Tibial artery (tissue), 4 donors: Measurements from ENCODE around the gene NME5.
"Not testable (repeated sequence)": the region's sequence is repeated elsewhere in the genome, so short reads cannot be mapped to it uniquely, and the experiment has no call there.

ENCODE experiments used
- DNase-seq, 2 donors: peaks; one replicate each; pipeline ENCODE4 v3.0.0-alpha.2; 2019
- H3K27ac ChIP-seq, 2 donors: fragments of 200-600 bp; sonication (generic) in 1 of 2; 1 replicate in 1 of 2; 2 replicates in 1 of 2; pipeline ENCODE4 v1.5.1; 2018 to 2019; ENCODE audit warnings: mild to moderate bottlenecking in 1 of 2
- H3K27me3 ChIP-seq, 2 donors: fragments of 200-600 bp; sonication (generic) in 1 of 2; one replicate each; pipeline versions ENCODE4 v1.5.1 to v1.6.0; 2016 to 2019
- H3K36me3 ChIP-seq, 3 donors: fragments of 200-600 bp; sonication (generic) in 2 of 3; one replicate each; pipeline ENCODE4 v1.5.1; 2016 to 2019; ENCODE audit warnings: mild to moderate bottlenecking in 2 of 3
- H3K4me1 ChIP-seq, 4 donors: fragments of 200-600 bp; sonication (generic) in 2 of 4; 1 replicate in 3 of 4; 2 replicates in 1 of 4; pipeline ENCODE4 v1.5.1; 2016 to 2019
- H3K4me3 ChIP-seq, 2 donors: fragments of 200-600 bp; sonication (generic) in 1 of 2; 1 replicate in 1 of 2; 2 replicates in 1 of 2; pipeline ENCODE4 v1.5.1; 2018 to 2019; ENCODE audit warnings: mild to moderate bottlenecking in 2 of 2
- H3K9me3 ChIP-seq, 3 donors: fragments of 200-600 bp; sonication (generic) in 1 of 3; one replicate each; pipeline ENCODE4 v1.5.1; 2016 to 2019
- CTCF ChIP-seq, 2 experiments: fragments of 200-600 bp in 1 of 2; fragments of 450-650 bp in 1 of 2; IDR thresholded peaks; one replicate each; pipeline ENCODE4 v1.5.1; 2017 to 2019; ENCODE audit warnings: antibody characterized with exemption in 2 of 2, mild to moderate bottlenecking in 1 of 2, moderate library complexity in 1 of 2
- intact Hi-C: fragments of 100-400 bp; cut with DNase I; formaldehyde crosslinking; loops from one replicate; pipeline ENCODE4 v1.15.0; 2023; ENCODE audit warnings: low total_unique reads

The NME5 gene

GRCh38 chr5:138077064-138077696, 62.0 kb downstream of the NME5 start:
- peak; percentile 67 to 68 for DNase-seq
- no peak overlapping the region for H3K27ac ChIP-seq

GRCh38 chr5:138070026-138070425, 69.2 kb downstream of the NME5 start:
- H3K36me3 ChIP-seq, H3K27ac ChIP-seq, DNase-seq, H3K9me3 ChIP-seq, H3K27me3 ChIP-seq, H3K4me3 ChIP-seq, intact Hi-C loops, H3K4me1 ChIP-seq: not testable (repeated sequence)

More at GRCh38 chr5:138077064-138077696, 62.0 kb downstream of the NME5 start:
- H3K4me3 ChIP-seq, result no peak overlapping the region
- no peaks in the 10 kb centered on the region for H3K27me3 ChIP-seq
- H3K4me1 ChIP-seq, result no peaks in the 10 kb centered on the region
- no peaks in the 10 kb centered on the region for H3K9me3 ChIP-seq
- no peaks in the 10 kb centered on the region for H3K36me3 ChIP-seq
- peak; percentile 79 to 80 for TF ChIP-seq CTCF (IDR thresholded peaks at IDR 0.05)
- intact Hi-C loops, result loop anchor here (5.0 kb wide), 1 partner anchor 55 kb away; no protein-coding TSS in a partner anchor

- H3K9me3 ChIP-seq, result no peaks in the 10 kb centered on the region
- peak; percentile 72 to 80 for DNase-seq
- H3K4me3 ChIP-seq, result no peak overlapping the region
- peaks cover 0 to 5% of the 10 kb centered on the region in 2 donors for H3K27me3 ChIP-seq
- TF ChIP-seq CTCF (IDR thresholded peaks at IDR 0.05), result peak; percentile 60 to 75
- H3K36me3 ChIP-seq, result no peaks in the 10 kb centered on the region
- H3K4me1 ChIP-seq, result no peaks in the 10 kb centered on the region
- intact Hi-C loops, result loop anchor here (5.0 kb wide), 1 partner anchor 37 kb away; the partner anchor contains the start of gene FAM13B
- no peak overlapping the region for H3K27ac ChIP-seq
Observed at GRCh38 chr5:138068742-138069600, 70.3 kb downstream of the NME5 start.

GRCh38 chr5:138067945-138068344, 71.3 kb downstream of the NME5 start:
- no peaks in the 10 kb centered on the region for H3K36me3 ChIP-seq
- no peak for DNase-seq
- intact Hi-C loops, result loop anchor here (5.0 kb wide), 1 partner anchor 36 kb away; the partner anchor contains the start of gene FAM13B
- no peaks in the 10 kb centered on the region for H3K4me1 ChIP-seq
- H3K9me3 ChIP-seq, result no peaks in the 10 kb centered on the region
- TF ChIP-seq CTCF (IDR thresholded peaks at IDR 0.05), result no peak
- H3K4me3 ChIP-seq, result no peak overlapping the region
- no peak overlapping the region for H3K27ac ChIP-seq
- H3K27me3 ChIP-seq, result peaks cover 0 to 5% of the 10 kb centered on the region in 2 donors
